Nephron (organoid): ENCODE data around the gene PRR36.

Experiments used
- H3K27ac Mint-ChIP-seq, 3 experiments: 2 replicates each; pipeline ENCODE4 v1.8.0; 2020; ENCODE audit warnings: mixed read lengths in 3 of 3, mild to moderate bottlenecking in 2 of 3, moderate library complexity in 1 of 3
- H3K27me3 Mint-ChIP-seq: 2 replicates; pipeline ENCODE4 v1.8.0; 2021; ENCODE audit warnings: low read depth, mild to moderate bottlenecking, moderate library complexity, mixed read lengths
- H3K36me3 Mint-ChIP-seq: 2 replicates; pipeline ENCODE4 v1.8.0; 2020; ENCODE audit warnings: low read depth, mixed read lengths
- H3K4me1 Mint-ChIP-seq: 2 replicates; pipeline ENCODE4 v1.8.0; 2020; ENCODE audit warnings: mixed read lengths
- H3K4me3 Mint-ChIP-seq, 3 experiments: 2 replicates each; pipeline ENCODE4 v1.8.0; 2020; ENCODE audit warnings: mild to moderate bottlenecking in 3 of 3, mixed read lengths in 3 of 3, moderate library complexity in 2 of 3
- H3K9me3 Mint-ChIP-seq: 2 replicates; pipeline ENCODE4 v1.8.0; 2020; ENCODE audit warnings: mixed read lengths
- TF ChIP-seq, protein P1 (sequence below), 3 experiments: fragments of 200-600 bp; sonication (generic); IDR thresholded peaks; one replicate each; pipeline ENCODE4 v1.5.0; 2021; ENCODE audit warnings: antibody characterized with exemption in 3 of 3; ENCODE audit not compliant: unreplicated experiment in 3 of 3

The PRR36 gene

DNA sequence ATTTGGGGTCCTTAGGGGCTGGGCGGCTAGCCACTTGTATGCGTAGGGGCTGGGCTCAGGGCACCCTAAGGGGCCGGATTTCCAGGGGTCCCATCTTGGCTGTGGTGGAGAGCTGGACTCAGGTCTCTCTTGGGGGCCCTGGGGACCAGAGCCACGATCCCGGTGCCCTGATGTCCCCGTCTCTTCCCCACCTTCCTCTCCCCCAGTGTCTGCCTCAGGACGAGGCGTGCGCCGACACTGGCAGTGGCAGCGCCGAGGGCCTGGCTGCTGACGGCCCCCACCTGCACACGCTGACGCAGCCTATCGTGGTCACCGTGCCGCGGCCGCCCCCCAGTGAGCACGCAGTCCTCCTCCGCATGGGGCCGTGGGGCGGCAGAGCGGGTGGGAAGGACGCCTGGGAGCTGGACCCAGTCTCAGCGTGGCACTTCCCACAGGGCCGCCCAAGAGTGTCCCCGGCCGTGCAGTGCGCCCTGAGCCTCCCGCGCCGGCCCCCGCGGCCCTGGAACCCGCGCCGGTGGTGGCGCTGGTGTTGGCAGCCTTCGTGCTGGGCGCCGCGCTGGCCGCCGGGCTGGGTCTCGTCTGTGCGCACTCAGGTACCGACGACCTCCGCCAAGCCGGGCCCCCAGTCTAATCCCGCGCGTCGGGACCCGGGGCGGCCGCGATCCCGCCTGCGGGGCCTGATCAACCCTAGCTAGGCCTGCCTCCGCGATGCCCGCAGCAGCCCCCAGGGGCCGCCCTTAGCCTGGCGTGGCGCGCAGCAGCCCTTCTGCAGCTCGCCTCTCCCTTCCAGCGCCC is 43.3 kb upstream of the PRR36 start:
- peaks cover 59% of the 10 kb centered on the region for H3K27me3 Mint-ChIP-seq

GRCh38 chr19:7916955-7917266 is 42.7 kb upstream of the PRR36 start:
- TF ChIP-seq, protein P1, sequence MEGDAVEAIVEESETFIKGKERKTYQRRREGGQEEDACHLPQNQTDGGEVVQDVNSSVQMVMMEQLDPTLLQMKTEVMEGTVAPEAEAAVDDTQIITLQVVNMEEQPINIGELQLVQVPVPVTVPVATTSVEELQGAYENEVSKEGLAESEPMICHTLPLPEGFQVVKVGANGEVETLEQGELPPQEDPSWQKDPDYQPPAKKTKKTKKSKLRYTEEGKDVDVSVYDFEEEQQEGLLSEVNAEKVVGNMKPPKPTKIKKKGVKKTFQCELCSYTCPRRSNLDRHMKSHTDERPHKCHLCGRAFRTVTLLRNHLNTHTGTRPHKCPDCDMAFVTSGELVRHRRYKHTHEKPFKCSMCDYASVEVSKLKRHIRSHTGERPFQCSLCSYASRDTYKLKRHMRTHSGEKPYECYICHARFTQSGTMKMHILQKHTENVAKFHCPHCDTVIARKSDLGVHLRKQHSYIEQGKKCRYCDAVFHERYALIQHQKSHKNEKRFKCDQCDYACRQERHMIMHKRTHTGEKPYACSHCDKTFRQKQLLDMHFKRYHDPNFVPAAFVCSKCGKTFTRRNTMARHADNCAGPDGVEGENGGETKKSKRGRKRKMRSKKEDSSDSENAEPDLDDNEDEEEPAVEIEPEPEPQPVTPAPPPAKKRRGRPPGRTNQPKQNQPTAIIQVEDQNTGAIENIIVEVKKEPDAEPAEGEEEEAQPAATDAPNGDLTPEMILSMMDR (IDR thresholded peaks at IDR 0.05; ENCODE audit: unreplicated experiment in 3 of 3) = no peak
- H3K4me3 Mint-ChIP-seq = peak overlapping the region; percentile 78 to 82 (median 80)
- peaks cover 8% of the 10 kb centered on the region for H3K36me3 Mint-ChIP-seq
- peaks cover 59% of the 10 kb centered on the region for H3K27me3 Mint-ChIP-seq
- peaks cover 20% of the 10 kb centered on the region for H3K4me1 Mint-ChIP-seq
- H3K9me3 Mint-ChIP-seq = no peaks in the 10 kb centered on the region
- H3K27ac Mint-ChIP-seq = no peak overlapping the region

More for the DNA sequence above, 43.3 kb upstream of the PRR36 start:
- Mint-ChIP-seq H3K27ac (no peak overlapping the region), H3K4me3 (peak overlapping the region; percentile 78 to 82 (median 80)), H3K9me3 (no peaks in the 10 kb centered on the region), H3K4me1 (peaks cover 20% of the 10 kb centered on the region), H3K36me3 (peaks cover 5% of the 10 kb centered on the region)
- TF ChIP-seq, protein P1 (IDR thresholded peaks at IDR 0.05; ENCODE audit: unreplicated experiment in 3 of 3) = peak; percentile 63 to 67 (median 65)

GRCh38 chr19:7916103-7916954 is 42.1 kb upstream of the PRR36 start:
- Mint-ChIP-seq H3K4me3 (peak overlapping the region in 2 of 3 experiments; percentile 51 to 54), H3K9me3 (no peaks in the 10 kb centered on the region), H3K27ac (no peak overlapping the region)

GRCh38 chr19:7915250-7916102 is 41.3 kb upstream of the PRR36 start:
- TF ChIP-seq, protein P1 (IDR thresholded peaks at IDR 0.05; ENCODE audit: unreplicated experiment in 3 of 3) = no peak
- H3K27ac Mint-ChIP-seq = peak overlapping the region in 1 of 3 experiments; percentile 43
- H3K4me1 Mint-ChIP-seq = peaks cover 13% of the 10 kb centered on the region
- H3K4me3 Mint-ChIP-seq = peak overlapping the region; percentile 54 to 76 (median 71)
- no peaks in the 10 kb centered on the region for H3K9me3 Mint-ChIP-seq
- H3K36me3 Mint-ChIP-seq = peaks cover 13% of the 10 kb centered on the region
- peaks cover 56% of the 10 kb centered on the region for H3K27me3 Mint-ChIP-seq

More at GRCh38 chr19:7916103-7916954, 42.1 kb upstream of the PRR36 start:
- Mint-ChIP-seq H3K36me3 (peaks cover 11% of the 10 kb centered on the region), H3K27me3 (peaks cover 59% of the 10 kb centered on the region), H3K4me1 (peaks cover 20% of the 10 kb centered on the region)
- TF ChIP-seq, protein P1 (IDR thresholded peaks at IDR 0.05; ENCODE audit: unreplicated experiment in 3 of 3) = no peak

GRCh38 chr19:7914598-7915045 is 40.4 kb upstream of the PRR36 start, which contains the start of gene TGFBR3L:
TSS of gene TGFBR3L (plus strand) at chr19:7914830.
- Mint-ChIP-seq H3K9me3 (no peaks in the 10 kb centered on the region), H3K4me1 (peaks cover 6% of the 10 kb centered on the region), H3K27me3 (peaks cover 48% of the 10 kb centered on the region), H3K36me3 (peaks cover 13% of the 10 kb centered on the region), H3K27ac (peak within 1 kb of the TSS in 1 of 3 experiments; percentile 43), H3K4me3 (peak within 1 kb of the TSS; percentile 48 to 76 (median 71))
- TF ChIP-seq, protein P1 (IDR thresholded peaks at IDR 0.05; ENCODE audit: unreplicated experiment in 3 of 3) = no peak
